HEK293 (cell line): ENCODE measurements around the gene RALY.

ENCODE experiments used
- CTCF ChIA-PET: fragments of 350-600 bp; formaldehyde crosslinking; extraction: SDS; loops from one replicate; lab custom pipeline; 2021; ENCODE audit warnings: antibody characterized with exemption; lab: Yijun Ruan, JAX
- POLR2A ChIA-PET: fragments of 300-600 bp; formaldehyde crosslinking; extraction: SDS; loops from one replicate; lab custom pipeline; 2020; ENCODE audit warnings: antibody characterized with exemption, inconsistent platforms; lab: Yijun Ruan, JAX
- H3K27ac ChIP-seq: fragments of 200-500 bp; sonication (Bioruptor generic); 2 replicates; pipeline ENCODE4 v1.5.1; 2014; ENCODE audit warnings: low read depth, low read length, control low read depth, inconsistent platforms; ENCODE audit errors: extremely low read depth
- H3K36me3 ChIP-seq, 2 experiments: fragments of 200-500 bp in 1 of 2; sonication (Bioruptor generic) in 1 of 2; 1 replicate in 1 of 2; 2 replicates in 1 of 2; pipeline ENCODE4 v1.5.1; 2014 to 2017; ENCODE audit warnings: inconsistent platforms in 2 of 2, low read length in 2 of 2; ENCODE audit not compliant: control insufficient read depth in 2 of 2, insufficient read depth in 1 of 2
- H3K4me1 ChIP-seq: fragments of 200-500 bp; sonication (Bioruptor generic); 2 replicates; pipeline ENCODE4 v1.5.1; 2014; ENCODE audit warnings: mild to moderate bottlenecking, low read length, inconsistent platforms; ENCODE audit not compliant: control insufficient read depth, insufficient read depth
- H3K4me3 ChIP-seq: 2 replicates; pipeline ENCODE4 v1.5.1; 2011; ENCODE audit warnings: low read depth, mild to moderate bottlenecking, control low read depth, low read length, moderate library complexity
- H3K9me3 ChIP-seq: fragments of 200-500 bp; sonication (Bioruptor generic); 2 replicates; pipeline ENCODE4 v1.5.1; 2014; ENCODE audit warnings: low read depth, low read length, inconsistent platforms; ENCODE audit not compliant: control insufficient read depth, insufficient read depth
- IKZF3 ChIP-seq: fragments of 450-650 bp; IDR thresholded peaks from 2 replicates; pipeline ENCODE4 v1.5.0; 2018; ENCODE audit warnings: missing biosample characterization, mild to moderate bottlenecking, missing genetic modification characterization, moderate library complexity
- ZBTB20 ChIP-seq: fragments of 450-650 bp; formaldehyde crosslinking; IDR thresholded peaks from 2 replicates; pipeline ENCODE4 v1.5.1; 2016; ENCODE audit warnings: missing biosample characterization, missing genetic modification characterization
- ZNF324 ChIP-seq: fragments of 450-650 bp; formaldehyde crosslinking; IDR thresholded peaks from 2 replicates; pipeline ENCODE4 v1.5.1; 2016; ENCODE audit warnings: missing biosample characterization, missing genetic modification characterization
- ZNF335 ChIP-seq: fragments of 450-650 bp; formaldehyde crosslinking; conservative IDR thresholded peaks from 2 replicates; pipeline ENCODE4 v1.5.1; 2016; ENCODE audit warnings: missing biosample characterization, missing genetic modification characterization
- ZNF341 ChIP-seq: fragments of 450-650 bp; formaldehyde crosslinking; IDR thresholded peaks from 2 replicates; pipeline ENCODE4; 2016; ENCODE audit warnings: low read depth, missing biosample characterization, missing genetic modification characterization
- ZNF354C ChIP-seq: fragments of 450-650 bp; formaldehyde crosslinking; IDR thresholded peaks from 2 replicates; pipeline ENCODE4 v1.5.1; 2016; ENCODE audit warnings: missing biosample characterization, missing genetic modification characterization, low read depth, borderline replicate concordance
- ZNF664 ChIP-seq: fragments of 450-650 bp; formaldehyde crosslinking; IDR thresholded peaks from 2 replicates; pipeline ENCODE4 v1.5.1; 2016; ENCODE audit warnings: missing biosample characterization, missing genetic modification characterization
- ZNF677 ChIP-seq: fragments of 450-650 bp; IDR thresholded peaks from 2 replicates; pipeline ENCODE4 v1.5.0; 2018; ENCODE audit warnings: missing biosample characterization, mild to moderate bottlenecking, missing genetic modification characterization, moderate library complexity
- TF ChIP-seq, protein P1 (sequence below): fragments of 450-650 bp; formaldehyde crosslinking; IDR thresholded peaks from 2 replicates; pipeline ENCODE4 v1.5.1; 2016; ENCODE audit warnings: missing biosample characterization, missing genetic modification characterization
- TF ChIP-seq, protein P2 (sequence below): fragments of 450-650 bp; formaldehyde crosslinking; conservative IDR thresholded peaks from 2 replicates; pipeline ENCODE4 v1.5.1; 2016; ENCODE audit warnings: low read depth, missing biosample characterization, missing genetic modification characterization
- TF ChIP-seq, protein P3 (sequence below): fragments of 450-650 bp; formaldehyde crosslinking; IDR thresholded peaks from 2 replicates; pipeline ENCODE4 v1.5.1; 2016; ENCODE audit warnings: missing biosample characterization, missing genetic modification characterization
- TF ChIP-seq, protein P4 (sequence below): fragments of 450-650 bp; formaldehyde crosslinking; IDR thresholded peaks from 2 replicates; pipeline ENCODE4 v1.5.1; 2017; ENCODE audit warnings: missing biosample characterization, mild to moderate bottlenecking, missing genetic modification characterization, moderate library complexity

RALY gene

DNA sequence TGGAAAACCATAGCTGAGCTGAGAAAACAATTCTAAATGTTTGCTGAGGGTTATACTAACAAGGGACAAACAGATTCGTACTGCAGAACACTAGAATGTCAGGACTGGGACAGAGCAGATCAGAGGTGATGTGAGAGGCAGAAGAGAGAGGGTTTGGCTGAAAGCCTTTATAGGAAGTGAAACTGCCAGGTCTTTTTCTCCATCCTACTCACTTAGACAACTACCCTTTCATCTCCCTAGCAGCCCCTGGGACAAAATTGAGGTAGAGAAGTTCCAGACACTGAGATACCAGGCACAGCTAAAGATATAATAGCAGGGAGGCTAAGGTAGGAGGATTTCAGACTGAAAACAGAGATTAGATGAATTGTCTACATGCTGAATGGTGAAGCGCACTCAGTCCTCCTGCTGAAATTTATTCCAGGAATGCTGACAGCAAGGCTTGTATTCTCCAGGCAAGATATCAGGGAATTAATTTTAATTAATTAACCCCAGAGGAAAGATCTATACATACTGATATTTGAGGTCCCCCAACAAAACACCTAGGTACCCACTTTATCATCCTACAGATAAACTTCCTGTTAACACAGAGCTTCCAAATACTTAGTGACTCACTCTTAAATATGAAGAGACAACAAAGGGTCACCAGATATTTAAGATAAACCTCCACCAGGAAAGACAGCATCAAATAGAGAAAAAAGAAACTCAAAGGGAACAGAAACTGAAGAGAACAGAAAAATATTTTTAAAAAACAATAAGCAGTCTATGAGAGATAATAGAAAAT lies 130.9 kb downstream of the RALY start (continued):
- TF ChIP-seq, protein P1, sequence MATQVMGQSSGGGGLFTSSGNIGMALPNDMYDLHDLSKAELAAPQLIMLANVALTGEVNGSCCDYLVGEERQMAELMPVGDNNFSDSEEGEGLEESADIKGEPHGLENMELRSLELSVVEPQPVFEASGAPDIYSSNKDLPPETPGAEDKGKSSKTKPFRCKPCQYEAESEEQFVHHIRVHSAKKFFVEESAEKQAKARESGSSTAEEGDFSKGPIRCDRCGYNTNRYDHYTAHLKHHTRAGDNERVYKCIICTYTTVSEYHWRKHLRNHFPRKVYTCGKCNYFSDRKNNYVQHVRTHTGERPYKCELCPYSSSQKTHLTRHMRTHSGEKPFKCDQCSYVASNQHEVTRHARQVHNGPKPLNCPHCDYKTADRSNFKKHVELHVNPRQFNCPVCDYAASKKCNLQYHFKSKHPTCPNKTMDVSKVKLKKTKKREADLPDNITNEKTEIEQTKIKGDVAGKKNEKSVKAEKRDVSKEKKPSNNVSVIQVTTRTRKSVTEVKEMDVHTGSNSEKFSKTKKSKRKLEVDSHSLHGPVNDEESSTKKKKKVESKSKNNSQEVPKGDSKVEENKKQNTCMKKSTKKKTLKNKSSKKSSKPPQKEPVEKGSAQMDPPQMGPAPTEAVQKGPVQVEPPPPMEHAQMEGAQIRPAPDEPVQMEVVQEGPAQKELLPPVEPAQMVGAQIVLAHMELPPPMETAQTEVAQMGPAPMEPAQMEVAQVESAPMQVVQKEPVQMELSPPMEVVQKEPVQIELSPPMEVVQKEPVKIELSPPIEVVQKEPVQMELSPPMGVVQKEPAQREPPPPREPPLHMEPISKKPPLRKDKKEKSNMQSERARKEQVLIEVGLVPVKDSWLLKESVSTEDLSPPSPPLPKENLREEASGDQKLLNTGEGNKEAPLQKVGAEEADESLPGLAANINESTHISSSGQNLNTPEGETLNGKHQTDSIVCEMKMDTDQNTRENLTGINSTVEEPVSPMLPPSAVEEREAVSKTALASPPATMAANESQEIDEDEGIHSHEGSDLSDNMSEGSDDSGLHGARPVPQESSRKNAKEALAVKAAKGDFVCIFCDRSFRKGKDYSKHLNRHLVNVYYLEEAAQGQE (tag by site-specific recombination): no peak
- TF ChIP-seq ZNF677 (tag by site-specific recombination) (no peak), ZNF324 (tag by site-specific recombination) (no peak), ZNF664 (tag by site-specific recombination) (no peak), ZNF335 (tag by site-specific recombination) (no peak)
- TF ChIP-seq, protein P2, sequence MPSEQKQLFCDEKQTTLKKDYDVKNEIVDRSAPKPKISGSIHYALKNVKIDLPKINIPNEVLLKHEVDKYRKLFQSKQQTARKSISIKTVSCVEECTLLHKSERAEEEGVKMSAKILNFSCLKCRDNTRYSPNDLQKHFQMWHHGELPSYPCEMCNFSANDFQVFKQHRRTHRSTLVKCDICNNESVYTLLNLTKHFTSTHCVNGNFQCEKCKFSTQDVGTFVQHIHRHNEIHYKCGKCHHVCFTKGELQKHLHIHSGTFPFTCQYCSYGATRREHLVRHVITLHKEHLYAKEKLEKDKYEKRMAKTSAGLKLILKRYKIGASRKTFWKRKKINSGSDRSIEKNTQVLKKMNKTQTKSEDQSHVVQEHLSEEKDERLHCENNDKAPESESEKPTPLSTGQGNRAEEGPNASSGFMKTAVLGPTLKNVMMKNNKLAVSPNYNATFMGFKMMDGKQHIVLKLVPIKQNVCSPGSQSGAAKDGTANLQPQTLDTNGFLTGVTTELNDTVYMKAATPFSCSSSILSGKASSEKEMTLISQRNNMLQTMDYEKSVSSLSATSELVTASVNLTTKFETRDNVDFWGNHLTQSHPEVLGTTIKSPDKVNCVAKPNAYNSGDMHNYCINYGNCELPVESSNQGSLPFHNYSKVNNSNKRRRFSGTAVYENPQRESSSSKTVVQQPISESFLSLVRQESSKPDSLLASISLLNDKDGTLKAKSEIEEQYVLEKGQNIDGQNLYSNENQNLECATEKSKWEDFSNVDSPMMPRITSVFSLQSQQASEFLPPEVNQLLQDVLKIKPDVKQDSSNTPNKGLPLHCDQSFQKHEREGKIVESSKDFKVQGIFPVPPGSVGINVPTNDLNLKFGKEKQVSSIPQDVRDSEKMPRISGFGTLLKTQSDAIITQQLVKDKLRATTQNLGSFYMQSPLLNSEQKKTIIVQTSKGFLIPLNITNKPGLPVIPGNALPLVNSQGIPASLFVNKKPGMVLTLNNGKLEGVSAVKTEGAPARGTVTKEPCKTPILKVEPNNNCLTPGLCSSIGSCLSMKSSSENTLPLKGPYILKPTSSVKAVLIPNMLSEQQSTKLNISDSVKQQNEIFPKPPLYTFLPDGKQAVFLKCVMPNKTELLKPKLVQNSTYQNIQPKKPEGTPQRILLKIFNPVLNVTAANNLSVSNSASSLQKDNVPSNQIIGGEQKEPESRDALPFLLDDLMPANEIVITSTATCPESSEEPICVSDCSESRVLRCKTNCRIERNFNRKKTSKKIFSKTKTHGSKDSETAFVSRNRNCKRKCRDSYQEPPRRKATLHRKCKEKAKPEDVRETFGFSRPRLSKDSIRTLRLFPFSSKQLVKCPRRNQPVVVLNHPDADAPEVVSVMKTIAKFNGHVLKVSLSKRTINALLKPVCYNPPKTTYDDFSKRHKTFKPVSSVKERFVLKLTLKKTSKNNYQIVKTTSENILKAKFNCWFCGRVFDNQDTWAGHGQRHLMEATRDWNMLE (tag by site-specific recombination): no peak

DNA sequence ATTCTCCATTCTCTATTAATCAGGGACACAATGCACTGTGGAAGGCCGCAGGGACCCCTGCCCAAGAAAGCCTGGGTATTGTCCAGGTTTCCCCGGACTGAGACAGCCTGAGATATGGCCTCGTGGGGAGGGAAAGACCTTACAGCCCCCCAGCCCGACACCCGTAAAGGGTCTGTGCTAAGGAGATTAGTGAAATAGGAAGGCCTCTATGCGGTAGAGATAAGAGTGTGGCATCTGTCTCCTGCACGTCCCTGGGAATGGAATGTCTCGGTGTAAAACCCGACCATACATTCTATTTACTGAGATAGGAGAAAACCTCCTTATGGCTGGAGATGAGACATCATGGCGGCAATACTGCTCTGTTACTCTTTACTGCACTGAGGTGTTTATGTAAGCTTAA lies 134.1 kb downstream of the RALY start:
- Histone ChIP-seq H3K4me3 (no peak overlapping the region), H3K4me1 (no peaks in the 10 kb centered on the region), H3K36me3 (no peaks in the 10 kb centered on the region), H3K27ac (no peak overlapping the region), H3K9me3 (no peaks in the 10 kb centered on the region)
- POLR2A ChIA-PET: no interaction called here
- CTCF ChIA-PET: interaction anchor here (0.6 to 0.7 kb wide), 2 partner anchors 265 to 951 kb away, joined by 3 to 4 read pairs; no protein-coding TSS in a partner anchor
- TF ChIP-seq, protein P3, sequence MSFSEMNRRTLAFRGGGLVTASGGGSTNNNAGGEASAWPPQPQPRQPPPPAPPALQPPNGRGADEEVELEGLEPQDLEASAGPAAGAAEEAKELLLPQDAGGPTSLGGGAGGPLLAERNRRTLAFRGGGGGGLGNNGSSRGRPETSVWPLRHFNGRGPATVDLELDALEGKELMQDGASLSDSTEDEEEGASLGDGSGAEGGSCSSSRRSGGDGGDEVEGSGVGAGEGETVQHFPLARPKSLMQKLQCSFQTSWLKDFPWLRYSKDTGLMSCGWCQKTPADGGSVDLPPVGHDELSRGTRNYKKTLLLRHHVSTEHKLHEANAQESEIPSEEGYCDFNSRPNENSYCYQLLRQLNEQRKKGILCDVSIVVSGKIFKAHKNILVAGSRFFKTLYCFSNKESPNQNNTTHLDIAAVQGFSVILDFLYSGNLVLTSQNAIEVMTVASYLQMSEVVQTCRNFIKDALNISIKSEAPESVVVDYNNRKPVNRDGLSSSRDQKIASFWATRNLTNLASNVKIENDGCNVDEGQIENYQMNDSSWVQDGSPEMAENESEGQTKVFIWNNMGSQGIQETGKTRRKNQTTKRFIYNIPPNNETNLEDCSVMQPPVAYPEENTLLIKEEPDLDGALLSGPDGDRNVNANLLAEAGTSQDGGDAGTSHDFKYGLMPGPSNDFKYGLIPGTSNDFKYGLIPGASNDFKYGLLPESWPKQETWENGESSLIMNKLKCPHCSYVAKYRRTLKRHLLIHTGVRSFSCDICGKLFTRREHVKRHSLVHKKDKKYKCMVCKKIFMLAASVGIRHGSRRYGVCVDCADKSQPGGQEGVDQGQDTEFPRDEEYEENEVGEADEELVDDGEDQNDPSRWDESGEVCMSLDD (tag by site-specific recombination): no peak
- TF ChIP-seq ZNF354C (tag by site-specific recombination) (no peak), ZBTB20 (no peak), IKZF3 (tag by site-specific recombination) (no peak), ZNF341 (tag by site-specific recombination) (no peak)
- TF ChIP-seq, protein P4, sequence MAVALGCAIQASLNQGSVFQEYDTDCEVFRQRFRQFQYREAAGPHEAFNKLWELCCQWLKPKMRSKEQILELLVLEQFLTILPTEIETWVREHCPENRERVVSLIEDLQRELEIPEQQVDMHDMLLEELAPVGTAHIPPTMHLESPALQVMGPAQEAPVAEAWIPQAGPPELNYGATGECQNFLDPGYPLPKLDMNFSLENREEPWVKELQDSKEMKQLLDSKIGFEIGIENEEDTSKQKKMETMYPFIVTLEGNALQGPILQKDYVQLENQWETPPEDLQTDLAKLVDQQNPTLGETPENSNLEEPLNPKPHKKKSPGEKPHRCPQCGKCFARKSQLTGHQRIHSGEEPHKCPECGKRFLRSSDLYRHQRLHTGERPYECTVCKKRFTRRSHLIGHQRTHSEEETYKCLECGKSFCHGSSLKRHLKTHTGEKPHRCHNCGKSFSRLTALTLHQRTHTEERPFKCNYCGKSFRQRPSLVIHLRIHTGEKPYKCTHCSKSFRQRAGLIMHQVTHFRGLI (tag by site-specific recombination): no peak
